SK-N-MC (cell line): ENCODE data around the gene KRT75.

ENCODE experiments used
- EZH2 ChIP-seq: fragments of 200-600 bp; sonication (generic); IDR thresholded peaks from one replicate; pipeline ENCODE4 v1.6.1; 2017; ENCODE audit warnings: antibody characterized with exemption
- POLR2AphosphoS5 ChIP-seq: IDR thresholded peaks from 2 replicates; pipeline ENCODE4 v1.6.1; 2012; ENCODE audit warnings: mild to moderate bottlenecking, low read depth, low read length, borderline replicate concordance

DNA sequence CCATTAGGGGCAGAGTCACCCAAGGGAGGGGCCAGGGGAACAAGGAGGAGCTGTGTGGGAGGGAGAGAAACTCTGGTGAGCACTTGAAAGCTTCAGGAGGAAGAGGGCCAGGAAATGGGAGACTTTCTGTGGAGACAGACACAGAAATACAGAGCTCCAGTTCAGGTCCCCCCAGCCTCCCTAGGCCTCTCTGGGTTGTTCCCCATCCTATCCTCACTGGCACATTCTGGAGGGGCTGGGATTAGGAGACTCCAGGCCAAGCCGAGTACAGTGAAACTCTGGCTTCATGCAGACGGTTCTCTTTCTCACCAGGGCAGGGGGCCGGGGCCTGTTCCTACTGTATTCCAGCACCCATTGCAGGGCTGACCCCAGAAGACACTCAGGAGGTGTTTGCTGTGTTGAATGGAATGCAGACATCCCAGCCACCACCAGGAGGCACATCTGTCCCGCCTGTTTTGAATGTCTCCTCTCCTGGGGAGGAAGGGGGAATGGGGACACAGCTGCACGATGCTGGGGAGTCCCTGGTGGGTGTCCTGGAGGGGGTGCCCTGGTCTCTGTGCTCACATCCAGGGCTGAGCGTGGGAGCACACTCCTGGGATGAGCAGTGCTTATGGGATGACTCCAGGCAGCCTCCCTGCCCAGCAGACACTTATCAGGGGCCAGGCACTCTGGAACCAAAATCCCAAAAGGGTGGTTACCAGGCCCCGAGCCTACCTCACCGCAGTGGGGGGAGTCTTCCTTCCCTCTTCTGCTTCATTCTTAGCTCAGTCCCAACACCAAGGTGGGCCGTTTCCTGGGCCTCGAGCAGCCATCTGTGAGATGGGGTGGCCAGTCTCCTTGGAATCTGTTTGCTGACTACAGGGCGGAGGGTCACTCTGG is 43.2 kb downstream of the KRT75 start:
- TF ChIP-seq EZH2 (no peak), POLR2AphosphoS5 (no peak)
